GM18907 (cell line): Measurements from ENCODE around the gene E2F3.
"Not testable (repeated sequence)": the region's sequence is repeated elsewhere in the genome, so short reads cannot be mapped to it uniquely, and the experiment has no call there.

Source experiments
- ATAC-seq: cut with Tn5 transposase; IDR thresholded peaks from one replicate; pipeline ENCODE4 v1.9.1; 2021; ENCODE audit warnings: mild to moderate bottlenecking, moderate library complexity; ENCODE audit not compliant: unreplicated experiment

The E2F3 gene

DNA sequence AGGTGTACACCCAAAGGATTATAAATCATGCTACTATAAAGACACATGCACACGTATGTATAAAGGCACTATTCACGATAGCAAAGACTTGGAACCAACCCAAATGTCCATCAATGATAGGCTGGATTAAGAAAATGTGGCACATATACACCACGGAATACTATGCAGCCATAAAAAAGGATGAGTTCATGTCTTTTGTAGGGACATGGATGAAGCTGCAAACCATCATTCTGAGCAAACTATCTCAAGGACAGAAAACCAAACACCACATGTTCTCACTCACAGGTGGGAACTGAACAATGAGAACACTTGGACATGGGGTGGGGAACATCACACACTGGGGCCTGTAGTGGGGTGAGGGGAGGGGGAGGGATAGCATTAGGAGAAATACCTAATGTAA, 123.5 kb downstream of the E2F3 start:
- ATAC-seq, result not testable (repeated sequence)

DNA sequence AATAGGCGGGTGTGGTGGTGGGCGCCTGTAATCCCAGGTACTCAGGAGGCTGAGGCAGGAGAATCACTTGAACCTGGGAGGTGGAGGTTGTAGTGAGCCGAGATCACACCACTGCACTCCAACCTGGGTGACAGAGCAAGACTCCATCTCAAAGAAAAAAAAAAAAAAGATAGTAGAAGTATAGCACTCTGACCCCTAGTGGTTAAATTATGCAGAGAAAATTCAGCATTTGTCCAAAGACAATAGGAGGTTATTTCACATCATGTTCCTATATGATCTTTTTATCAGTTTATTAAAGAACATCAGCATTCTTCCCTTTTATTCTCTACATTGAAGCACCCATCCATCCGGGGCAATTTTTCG, 127.4 kb downstream of the E2F3 start:
- ATAC-seq, result peak; percentile 61

DNA sequence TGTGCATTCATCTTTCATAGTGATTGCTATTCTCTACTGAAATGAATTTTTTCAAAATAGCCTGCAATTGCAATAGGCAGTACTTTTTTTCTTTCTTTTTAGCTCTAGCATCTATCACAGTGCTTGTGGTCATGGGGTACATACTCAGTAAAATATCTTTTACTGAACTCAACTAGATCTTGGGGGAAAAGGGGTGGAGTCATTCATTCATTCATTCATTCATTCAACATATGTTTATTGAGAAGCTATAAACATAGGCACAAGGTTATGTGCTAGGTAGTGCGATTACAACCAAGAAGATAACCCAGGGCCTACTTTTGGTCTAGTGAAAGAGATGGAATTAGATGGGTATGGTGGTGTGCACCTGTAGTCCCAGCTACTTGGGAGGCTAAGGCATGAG, 131.2 kb downstream of the E2F3 start:
- ATAC-seq, result no peak

DNA sequence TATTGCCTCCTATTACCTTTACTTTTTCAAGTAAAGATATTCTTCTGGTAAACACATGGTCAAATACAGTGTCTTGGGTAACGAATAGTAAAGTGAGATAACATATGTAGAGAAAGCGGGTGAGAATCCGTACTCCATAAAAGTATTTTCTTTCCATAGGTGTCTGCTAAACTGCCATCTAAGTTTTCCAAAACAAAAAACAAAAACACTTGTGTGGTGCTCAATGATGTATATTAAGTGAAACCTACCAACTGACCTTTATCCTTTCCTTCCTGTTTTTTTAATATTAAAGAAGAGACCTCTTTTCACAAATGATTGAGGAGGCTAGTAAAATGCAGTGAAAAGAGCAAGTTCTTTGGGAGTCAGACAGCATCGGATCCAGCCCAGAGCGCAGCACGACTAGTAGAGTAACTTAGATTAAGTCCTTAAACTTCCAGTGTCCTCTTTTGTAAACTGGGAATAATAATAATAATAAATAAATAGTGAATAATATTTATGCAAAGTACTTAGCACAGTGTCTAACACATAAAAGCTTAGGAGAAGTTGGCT, 132.1 kb downstream of the E2F3 start:
- ATAC-seq, result peak; percentile 5

DNA sequence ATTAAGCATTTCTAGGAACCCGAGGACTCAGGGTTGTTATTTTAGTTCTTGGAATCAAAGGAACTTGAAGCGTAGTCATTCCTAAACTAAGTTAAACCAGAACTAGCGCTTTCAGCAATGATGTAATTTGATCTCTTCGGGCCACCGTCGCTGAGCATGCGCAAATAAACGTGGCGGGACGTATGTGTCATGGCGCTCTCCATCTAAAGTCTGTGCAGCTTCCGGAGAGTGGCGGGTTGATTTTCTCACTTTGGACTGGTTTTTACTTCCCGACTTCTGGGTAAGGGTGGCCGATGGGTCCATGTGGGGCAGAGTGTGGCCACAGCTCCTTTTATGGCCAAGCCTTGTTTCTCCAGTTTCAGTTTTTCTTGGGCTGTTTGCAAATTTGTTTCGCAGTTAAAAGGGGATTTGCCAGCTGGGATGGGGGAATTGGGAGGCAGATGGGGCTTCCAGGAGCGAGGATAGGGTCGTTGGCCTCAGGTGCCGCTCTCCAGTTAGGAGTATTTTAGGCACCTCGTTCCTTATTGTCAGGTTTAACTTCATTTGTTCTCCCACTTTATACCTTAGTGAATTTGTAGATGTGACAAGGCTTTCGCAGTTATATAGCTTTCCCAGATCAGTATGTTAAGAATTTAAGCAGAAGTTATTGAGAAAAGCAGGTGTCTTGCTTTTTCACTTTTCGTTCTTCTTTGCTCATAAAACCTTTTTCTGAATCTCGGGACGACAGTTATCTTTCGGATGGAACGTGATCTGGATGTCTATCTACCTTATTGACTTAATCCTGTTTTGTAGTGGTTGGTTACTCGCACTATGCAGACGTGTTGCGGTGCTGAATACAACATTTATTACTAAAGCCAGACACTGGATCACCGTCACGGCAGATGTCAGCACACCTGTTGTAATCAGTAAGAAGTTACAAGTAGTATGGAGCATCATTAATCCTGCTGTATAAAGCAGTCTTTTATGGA, 132.9 kb downstream of the E2F3 start, which contains the start of gene CDKAL1:
Gene CDKAL1, plus strand, starts transcription at position 163 of the 968 bp plus-strand sequence. CDS start 11,894 bp downstream, outside the sequence.
- ATAC-seq, result peak; percentile 89

DNA sequence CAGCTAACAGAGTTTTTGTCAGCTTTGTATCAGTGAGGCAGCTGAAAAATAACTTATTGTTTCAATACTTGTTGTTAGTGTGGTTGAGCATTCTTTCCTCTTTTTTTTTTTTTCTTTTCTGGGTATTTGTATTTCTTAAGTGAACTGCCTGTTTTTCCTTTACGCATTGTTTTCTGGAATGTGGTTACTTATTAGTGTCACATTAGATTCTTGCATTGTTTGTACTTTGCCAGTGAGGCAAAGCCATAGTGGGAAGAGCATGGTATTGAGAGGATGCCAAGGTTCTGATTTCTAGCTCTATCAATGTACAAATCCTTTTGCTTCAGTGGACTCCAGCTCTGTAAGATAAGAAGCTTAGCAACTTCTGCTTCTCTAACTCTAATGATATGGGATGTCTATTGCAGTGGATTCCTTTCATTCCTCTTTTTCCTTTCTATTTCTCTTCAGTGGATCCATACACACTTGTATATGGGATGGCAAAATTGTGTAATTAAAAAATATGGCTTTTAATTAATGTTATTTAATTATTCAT, 136.5 kb downstream of the E2F3 start:
- no peak for ATAC-seq

DNA sequence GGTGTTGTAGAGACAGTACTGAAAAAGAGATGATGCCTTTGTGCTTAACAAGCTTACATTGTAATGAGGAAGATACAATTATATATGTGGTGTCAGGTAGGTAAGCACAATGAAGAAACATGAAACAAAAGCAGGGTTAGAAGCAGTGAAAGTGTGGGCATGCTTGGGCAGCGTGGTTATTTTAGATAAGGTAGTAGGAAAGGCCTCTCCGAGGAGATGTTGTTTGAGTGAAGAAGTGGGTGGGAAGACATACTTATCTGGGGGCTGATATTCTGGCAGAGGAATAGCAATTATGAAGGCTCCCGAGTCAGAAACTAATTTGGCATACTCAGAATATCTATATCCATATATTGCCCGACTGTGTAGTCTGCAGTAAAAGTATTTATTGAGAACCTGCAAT, 137.2 kb downstream of the E2F3 start:
- ATAC-seq, result no peak

GRCh38 chr6:20539387-20539786, 137.7 kb downstream of the E2F3 start:
- no peak for ATAC-seq

- no peak for ATAC-seq
Observed at GRCh38 chr6:20540683-20541082, 139.0 kb downstream of the E2F3 start.

GRCh38 chr6:20541382-20541781, 139.7 kb downstream of the E2F3 start:
- no peak for ATAC-seq

- peak; percentile 99 for ATAC-seq
Observed at GRCh38 chr6:20542927-20543602, 141.4 kb downstream of the E2F3 start.
